Smooth muscle cell (in vitro differentiated cells): Measurements from ENCODE around the gene LRRC72. TPM values are rescaled to one million over a fixed set of nuclear protein-coding genes. Genes with fewer than 3 reads are reported as not detected.
"Not testable (repeated sequence)": the region's sequence is repeated elsewhere in the genome, so short reads cannot be mapped to it uniquely, and the experiment has no call there.

Experiments used
- DNase-seq: peaks from one replicate; lab custom pipeline; 2025; ENCODE audit not compliant: unreplicated experiment; lab: John Stamatoyannopoulos, UW
- H2AFZ ChIP-seq: fragments of 200-600 bp; sonication (generic); 2 replicates; pipeline ENCODE4 v1.6.0; 2016; ENCODE audit warnings: antibody characterized with exemption, low read depth, mild to moderate bottlenecking
- H3F3A ChIP-seq: fragments of 200-600 bp; sonication (generic); 2 replicates; pipeline ENCODE4 v1.6.0; 2017; ENCODE audit warnings: antibody characterized with exemption, low read depth
- H3K27ac ChIP-seq: fragments of 200-600 bp; sonication (generic); 2 replicates; pipeline ENCODE4 v1.5.1; 2016; ENCODE audit warnings: low read depth, mild to moderate bottlenecking
- H3K27me3 ChIP-seq: fragments of 200-600 bp; sonication (generic); 2 replicates; pipeline ENCODE4 v1.6.1; 2016; ENCODE audit warnings: low read depth, mild to moderate bottlenecking
- H3K36me3 ChIP-seq: fragments of 200-600 bp; sonication (generic); 2 replicates; pipeline ENCODE4 v1.5.1; 2016; ENCODE audit warnings: low read depth
- H3K4me1 ChIP-seq: fragments of 200-600 bp; sonication (generic); 2 replicates; pipeline ENCODE4 v1.5.1; 2016; ENCODE audit warnings: low read depth
- H3K4me2 ChIP-seq: fragments of 200-600 bp; sonication (generic); 2 replicates; pipeline ENCODE4 v1.6.0; 2016; ENCODE audit warnings: mild to moderate bottlenecking
- H3K4me3 ChIP-seq: fragments of 200-600 bp; sonication (generic); 2 replicates; pipeline ENCODE4 v1.5.1; 2016; ENCODE audit warnings: mild to moderate bottlenecking
- H3K79me2 ChIP-seq: fragments of 200-600 bp; sonication (generic); 2 replicates; pipeline ENCODE4 v1.6.0; 2016; ENCODE audit warnings: low read depth, mild to moderate bottlenecking
- H3K9ac ChIP-seq: fragments of 200-600 bp; sonication (generic); 2 replicates; pipeline ENCODE4 v1.6.0; 2016; ENCODE audit warnings: low read depth
- H3K9me3 ChIP-seq: fragments of 200-600 bp; sonication (generic); replicated peaks from 2 replicates; pipeline ENCODE4 v1.5.1; 2016; ENCODE audit warnings: low read depth
- H4K20me1 ChIP-seq: fragments of 200-600 bp; sonication (generic); 2 replicates; pipeline ENCODE4 v1.6.0; 2016; ENCODE audit warnings: low read depth
- WGBS: methylation state at CpG from one replicate; pipeline ENCODE4 v1.1.7; 2016; ENCODE audit warnings: low lambda C conversion rate; 5-methylcytosine and 5-hydroxymethylcytosine counted together
- polyA plus RNA-seq: library from polyadenylated mRNA; unstranded; fragments of >200 nt; fragmentation: Nextera tagmentation; extraction: Ambion mirVana; gene quantifications from 2 replicates; pipeline ENCODE4 v1.2.1, GENCODE V29; 2016
- total RNA-seq: library from RNA; depleted of rRNA; stranded (reverse); fragments of >200 nt; gene quantifications from 2 replicates; pipeline ENCODE4 v1.2.3, GENCODE V29; 2014
- TF ChIP-seq, protein P1 (sequence below): fragments of 200-600 bp; sonication (generic); IDR thresholded peaks from 2 replicates; pipeline ENCODE4 v1.5.1; 2017; ENCODE audit warnings: borderline replicate concordance, mild to moderate bottlenecking, antibody characterized with exemption; ENCODE audit not compliant: insufficient read depth, poor library complexity, severe bottlenecking

Gene LRRC72
- total and polyA plus RNA-seq, 2 experiments from 2014 or later = not detected

DNA sequence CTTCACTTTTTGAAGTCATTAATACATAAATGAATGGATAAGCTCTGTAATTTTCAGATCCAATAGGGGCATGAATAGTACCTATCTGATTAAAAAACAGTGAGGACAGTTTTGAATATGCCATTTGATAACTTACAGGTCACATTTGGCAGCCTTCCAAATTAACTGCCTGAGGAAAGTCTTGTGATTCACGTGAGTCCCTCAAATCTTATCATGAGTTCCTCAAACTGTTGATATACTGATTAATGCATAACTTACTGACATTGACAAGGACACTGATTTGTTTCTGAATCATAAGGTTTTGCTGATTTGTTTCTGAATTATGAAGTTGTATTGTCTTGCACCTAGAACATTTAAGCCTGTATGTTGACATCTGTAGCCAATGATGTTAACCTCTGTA is 63.8 kb downstream of the LRRC72 start:
- H3K36me3 ChIP-seq = no peaks in the 10 kb centered on the region
- no peaks in the 10 kb centered on the region for H4K20me1 ChIP-seq
- H3K9me3 ChIP-seq = no peaks in the 10 kb centered on the region
- H3K9ac ChIP-seq = no peak overlapping the region
- no peak overlapping the region for H2AFZ ChIP-seq
- H3K4me3 ChIP-seq = no peak overlapping the region
- TF ChIP-seq, protein P1, sequence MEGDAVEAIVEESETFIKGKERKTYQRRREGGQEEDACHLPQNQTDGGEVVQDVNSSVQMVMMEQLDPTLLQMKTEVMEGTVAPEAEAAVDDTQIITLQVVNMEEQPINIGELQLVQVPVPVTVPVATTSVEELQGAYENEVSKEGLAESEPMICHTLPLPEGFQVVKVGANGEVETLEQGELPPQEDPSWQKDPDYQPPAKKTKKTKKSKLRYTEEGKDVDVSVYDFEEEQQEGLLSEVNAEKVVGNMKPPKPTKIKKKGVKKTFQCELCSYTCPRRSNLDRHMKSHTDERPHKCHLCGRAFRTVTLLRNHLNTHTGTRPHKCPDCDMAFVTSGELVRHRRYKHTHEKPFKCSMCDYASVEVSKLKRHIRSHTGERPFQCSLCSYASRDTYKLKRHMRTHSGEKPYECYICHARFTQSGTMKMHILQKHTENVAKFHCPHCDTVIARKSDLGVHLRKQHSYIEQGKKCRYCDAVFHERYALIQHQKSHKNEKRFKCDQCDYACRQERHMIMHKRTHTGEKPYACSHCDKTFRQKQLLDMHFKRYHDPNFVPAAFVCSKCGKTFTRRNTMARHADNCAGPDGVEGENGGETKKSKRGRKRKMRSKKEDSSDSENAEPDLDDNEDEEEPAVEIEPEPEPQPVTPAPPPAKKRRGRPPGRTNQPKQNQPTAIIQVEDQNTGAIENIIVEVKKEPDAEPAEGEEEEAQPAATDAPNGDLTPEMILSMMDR = no peak
- no peak for DNase-seq
- WGBS = 41% methylated on average over 1 of the region's 1 CpG
- no peaks in the 10 kb centered on the region for H3K79me2 ChIP-seq
- H3K4me2 ChIP-seq = no peak overlapping the region
- H3K4me1 ChIP-seq = peaks cover 6% of the 10 kb centered on the region
- H3K27ac ChIP-seq = no peak overlapping the region
- H3F3A ChIP-seq = peaks cover 4% of the 10 kb centered on the region
- no peaks in the 10 kb centered on the region for H3K27me3 ChIP-seq

DNA sequence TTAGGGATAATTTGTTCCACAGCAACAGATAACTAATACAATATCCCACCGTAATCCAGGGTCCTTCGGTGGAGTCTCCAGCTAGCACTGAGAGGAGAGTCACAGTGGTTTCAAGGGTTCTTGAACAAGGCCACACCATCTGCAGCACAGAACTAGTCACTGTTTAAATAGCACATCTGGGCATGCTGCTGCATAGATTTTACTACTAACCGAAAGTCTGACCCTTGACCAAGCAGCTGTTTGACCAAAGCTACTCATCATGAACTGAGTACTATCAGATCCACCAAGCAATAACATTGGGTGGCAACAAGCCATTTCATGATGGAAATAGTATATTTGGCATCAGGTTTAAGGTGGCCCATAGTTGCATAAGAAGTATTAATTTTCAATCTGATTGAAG is 65.8 kb downstream of the LRRC72 start:
- WGBS = 89% methylated on average over 3 of the region's 3 CpGs
- Histone ChIP-seq H3K79me2 (no peaks in the 10 kb centered on the region), H3K9me3 (no peaks in the 10 kb centered on the region), H3K27ac (no peak overlapping the region), H3K27me3 (no peaks in the 10 kb centered on the region), H3K9ac (no peak overlapping the region), H3K4me2 (no peak overlapping the region), H2AFZ (no peak overlapping the region), H3K36me3 (no peaks in the 10 kb centered on the region), H3K4me1 (peaks cover 14% of the 10 kb centered on the region), H3F3A (peaks cover 4% of the 10 kb centered on the region), H3K4me3 (no peak overlapping the region), H4K20me1 (no peaks in the 10 kb centered on the region)
- no peak for DNase-seq
- TF ChIP-seq, protein P1 = no peak

DNA sequence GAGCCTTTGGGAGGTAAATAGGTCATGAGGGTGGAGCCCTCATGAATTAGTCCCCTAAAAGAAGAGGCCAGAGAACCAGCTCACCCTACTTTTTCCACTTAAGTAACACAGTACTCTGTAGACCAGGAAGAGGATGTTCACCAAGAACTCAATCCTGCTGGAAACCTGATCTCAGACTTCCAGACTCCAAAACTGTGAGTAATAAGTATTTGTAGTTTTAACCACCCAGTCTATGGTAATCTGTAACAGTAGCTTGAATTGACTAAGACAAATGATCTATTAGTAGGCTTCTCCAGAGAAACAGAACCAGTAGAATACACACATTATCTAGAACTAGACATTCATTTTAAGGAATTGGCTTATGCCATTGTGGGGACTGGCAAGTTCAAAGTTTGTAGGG is 67.4 kb downstream of the LRRC72 start:
- TF ChIP-seq, protein P1 = no peak
- peaks cover 26% of the 10 kb centered on the region for H3K4me1 ChIP-seq
- no peak overlapping the region for H3K27ac ChIP-seq
- H3K79me2 ChIP-seq = no peaks in the 10 kb centered on the region
- no peaks in the 10 kb centered on the region for H4K20me1 ChIP-seq
- H3K4me3 ChIP-seq = no peak overlapping the region
- no peak overlapping the region for H2AFZ ChIP-seq
- H3K4me2 ChIP-seq = no peak overlapping the region
- H3K9me3 ChIP-seq = no peaks in the 10 kb centered on the region
- H3K27me3 ChIP-seq = no peaks in the 10 kb centered on the region
- H3K36me3 ChIP-seq = no peaks in the 10 kb centered on the region
- peaks cover 4% of the 10 kb centered on the region for H3F3A ChIP-seq
- DNase-seq = no peak
- H3K9ac ChIP-seq = no peak overlapping the region

DNA sequence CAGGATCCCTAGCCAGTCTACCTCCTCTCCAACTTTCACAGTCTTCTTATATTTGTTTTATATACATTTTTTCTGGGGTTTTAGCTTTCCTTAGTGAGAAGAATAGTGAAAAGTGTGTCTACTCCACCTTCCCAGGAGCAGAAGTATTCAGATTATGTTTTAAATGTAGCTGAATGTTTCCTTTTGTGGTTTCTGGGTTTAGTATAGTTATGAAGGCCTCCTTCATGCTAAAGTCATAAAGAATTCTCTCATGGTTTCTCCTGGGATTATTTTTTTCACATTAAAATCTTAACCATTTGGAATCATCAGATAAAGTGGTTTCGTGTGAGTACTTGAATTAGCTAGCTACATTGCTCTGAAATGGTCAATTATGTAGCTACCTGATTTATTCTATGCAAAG is 68.1 kb downstream of the LRRC72 start:
- Histone ChIP-seq H3K79me2 (no peaks in the 10 kb centered on the region), H3K36me3 (no peaks in the 10 kb centered on the region), H3K4me3 (no peak overlapping the region), H3K27ac (no peak overlapping the region), H3K27me3 (no peaks in the 10 kb centered on the region), H3K9me3 (no peaks in the 10 kb centered on the region), H3F3A (peaks cover 4% of the 10 kb centered on the region), H3K9ac (no peak overlapping the region), H3K4me2 (no peak overlapping the region), H2AFZ (no peak overlapping the region), H4K20me1 (no peaks in the 10 kb centered on the region), H3K4me1 (peaks cover 26% of the 10 kb centered on the region)
- 75% methylated on average over 1 of the region's 1 CpG for WGBS
- no peak for DNase-seq
- TF ChIP-seq, protein P1 = no peak

DNA sequence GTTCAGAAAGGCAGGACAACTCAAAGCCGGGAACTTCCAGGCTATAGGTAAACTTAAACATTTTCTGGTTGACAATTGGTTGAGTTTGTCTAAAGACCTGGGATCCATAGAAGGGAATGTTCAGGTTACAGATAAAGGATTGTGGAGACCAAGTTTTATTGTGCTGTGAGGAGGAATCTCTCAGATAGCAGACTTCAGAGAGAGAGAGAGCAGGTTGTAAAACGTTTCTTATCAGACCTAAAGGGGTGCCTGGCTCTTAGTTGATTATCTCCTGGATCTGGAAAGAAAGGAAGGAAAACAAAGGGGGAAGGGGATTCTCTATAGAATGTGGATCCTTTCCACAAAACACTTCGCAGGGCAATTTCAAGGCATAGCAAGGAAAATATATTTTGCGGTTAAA is 69.0 kb downstream of the LRRC72 start:
- not testable (repeated sequence) for H3F3A ChIP-seq, H3K27me3 ChIP-seq, H3K79me2 ChIP-seq, H2AFZ ChIP-seq, DNase-seq, H3K9me3 ChIP-seq, H3K4me2 ChIP-seq, H3K4me3 ChIP-seq, H4K20me1 ChIP-seq, H3K36me3 ChIP-seq, H3K27ac ChIP-seq, H3K9ac ChIP-seq
- WGBS = 47% methylated on average over 4 of the region's 4 CpGs
- peaks cover 26% of the 10 kb centered on the region for H3K4me1 ChIP-seq
